Testis (tissue), 3 donors: Measurements from ENCODE around the gene GLCCI1. TPM values are rescaled to one million over a fixed set of nuclear protein-coding genes. Genes with fewer than 3 reads are reported as not detected.
"Not testable (repeated sequence)": the region's sequence is repeated elsewhere in the genome, so short reads cannot be mapped to it uniquely, and the experiment has no call there.

Source experiments
- DNase-seq: peaks from one replicate; pipeline ENCODE4 v3.0.0-alpha.2; 2019
- H3K27ac ChIP-seq, 2 donors: fragments of 200-600 bp; sonication (generic); one replicate each; pipeline ENCODE4 v1.5.1; 2019
- H3K27me3 ChIP-seq: fragments of 200-600 bp; sonication (generic); one replicate; pipeline ENCODE4 v1.5.1; 2019
- H3K36me3 ChIP-seq: fragments of 200-600 bp; sonication (generic); one replicate; pipeline ENCODE4 v1.5.1; 2017; ENCODE audit warnings: low read depth; ENCODE audit errors: missing control alignments
- H3K4me1 ChIP-seq: fragments of 200-600 bp; sonication (generic); one replicate; pipeline ENCODE4 v1.5.1; 2019
- H3K4me3 ChIP-seq, 2 donors: fragments of 200-600 bp; sonication (generic); one replicate each; pipeline ENCODE4 v1.5.1; 2017 to 2019
- H3K9me3 ChIP-seq: fragments of 200-600 bp; sonication (generic); one replicate; pipeline ENCODE4 v1.5.1; 2017
- CTCF ChIP-seq, 3 experiments: fragments of 450-650 bp in 2 of 3; fragments of 200-600 bp in 1 of 3; sonication (generic) in 1 of 3; IDR thresholded peaks; one replicate each; pipeline ENCODE4 v1.5.1; 2016 to 2019; ENCODE audit warnings: antibody characterized with exemption in 3 of 3, mild to moderate bottlenecking in 2 of 3, moderate library complexity in 1 of 3
- POLR2A ChIP-seq: fragments of 450-650 bp; IDR thresholded peaks from one replicate; pipeline ENCODE4 v1.6.1; 2017; ENCODE audit warnings: antibody characterized with exemption, mild to moderate bottlenecking, moderate library complexity
- WGBS, 2 donors: methylation state at CpG; one replicate each; pipeline ENCODE4 v1.1.5; 2018; 5-methylcytosine and 5-hydroxymethylcytosine counted together
- intact Hi-C: fragments of 100-400 bp; cut with DNase I; formaldehyde crosslinking; loops from one replicate; pipeline ENCODE4 v1.15.1; 2023; ENCODE audit warnings: low total_unique reads
- polyA plus RNA-seq: library from polyadenylated mRNA; stranded (reverse); fragments of 350-450 nt; fragmentation: Illumina TruSeq; extraction: RNeasy Lipid Tissue Mini Kit (QIAGEN cat#74804); gene quantifications from one replicate; pipeline ENCODE4 v1.2.3, GENCODE V29; 2014; ENCODE audit warnings: low read depth, low replicate concordance; ENCODE audit not compliant: insufficient read depth
- total RNA-seq, 2 donors: library from RNA; depleted of rRNA; stranded (reverse); fragments of >200 nt; gene quantifications; one replicate each; pipeline ENCODE4 v1.2.3, GENCODE V29; 2016

The GLCCI1 gene
- total and polyA plus RNA-seq, 3 donors from 2014 or later = 30.2 to 49.8 (median 42.2) TPM

- intact Hi-C loops = no loop called here
- Histone ChIP-seq H3K27ac (no peak overlapping the region), H3K36me3 (no peaks in the 10 kb centered on the region), H3K4me3 (no peak overlapping the region), H3K4me1 (no peaks in the 10 kb centered on the region), H3K9me3 (no peaks in the 10 kb centered on the region), H3K27me3 (no peaks in the 10 kb centered on the region)
- DNase-seq = no peak
- no peak for TF ChIP-seq CTCF (IDR thresholded peaks at IDR 0.05)
- no peak for TF ChIP-seq POLR2A
Observed at GRCh38 chr7:8056439-8056838, 87.8 kb downstream of the GLCCI1 start.

GRCh38 chr7:8057566-8057965 is 89.0 kb downstream of the GLCCI1 start:
- no peaks in the 10 kb centered on the region for H3K36me3 ChIP-seq
- H3K4me1 ChIP-seq = no peaks in the 10 kb centered on the region
- TF ChIP-seq CTCF (IDR thresholded peaks at IDR 0.05) = no peak
- TF ChIP-seq POLR2A = no peak
- no peak for DNase-seq
- no peaks in the 10 kb centered on the region for H3K9me3 ChIP-seq
- H3K27me3 ChIP-seq = no peaks in the 10 kb centered on the region
- no peak overlapping the region for H3K27ac ChIP-seq
- intact Hi-C loops = no loop called here
- WGBS, 2 donors = 79 to 90% methylated on average over 1 of the region's 1 CpG
- H3K4me3 ChIP-seq = no peak overlapping the region

GRCh38 chr7:8058322-8058721 is 89.7 kb downstream of the GLCCI1 start:
- Histone ChIP-seq H3K4me1 (no peaks in the 10 kb centered on the region), H3K36me3 (no peaks in the 10 kb centered on the region), H3K4me3 (no peak overlapping the region), H3K9me3 (no peaks in the 10 kb centered on the region), H3K27me3 (no peaks in the 10 kb centered on the region), H3K27ac (no peak overlapping the region)
- no peak for DNase-seq
- intact Hi-C loops = no loop called here
- TF ChIP-seq POLR2A (no peak), CTCF (IDR thresholded peaks at IDR 0.05) (no peak)

- intact Hi-C loops = no loop called here
- no peak for TF ChIP-seq CTCF (IDR thresholded peaks at IDR 0.05)
- TF ChIP-seq POLR2A = no peak
- Histone ChIP-seq H3K36me3 (no peaks in the 10 kb centered on the region), H3K4me3 (no peak overlapping the region), H3K9me3 (no peaks in the 10 kb centered on the region), H3K4me1 (no peaks in the 10 kb centered on the region), H3K27me3 (no peaks in the 10 kb centered on the region), H3K27ac (no peak overlapping the region)
- WGBS, 2 donors = 91 to 94% methylated on average over 4 of the region's 4 CpGs
- no peak for DNase-seq
Observed at GRCh38 chr7:8058852-8059251, 90.3 kb downstream of the GLCCI1 start.

- WGBS, 2 donors = 78 to 83% methylated on average over 3 of the region's 3 CpGs
- intact Hi-C loops = no loop called here
- Histone ChIP-seq H3K9me3 (no peaks in the 10 kb centered on the region), H3K4me1 (no peaks in the 10 kb centered on the region), H3K27ac (no peak overlapping the region), H3K36me3 (no peaks in the 10 kb centered on the region), H3K4me3 (no peak overlapping the region), H3K27me3 (no peaks in the 10 kb centered on the region)
- no peak for DNase-seq
- TF ChIP-seq CTCF (IDR thresholded peaks at IDR 0.05) (no peak), POLR2A (no peak)
Observed at GRCh38 chr7:8060241-8060640, 91.6 kb downstream of the GLCCI1 start.

GRCh38 chr7:8063300-8063699 is 94.7 kb downstream of the GLCCI1 start:
- H3K4me3 ChIP-seq, H3K9me3 ChIP-seq, H3K4me1 ChIP-seq, H3K36me3 ChIP-seq, DNase-seq, H3K27ac ChIP-seq, intact Hi-C loops, H3K27me3 ChIP-seq: not testable (repeated sequence)
- 93 to 95% methylated on average over 5 of the region's 5 CpGs for WGBS, 2 donors
